ENCODE data around the gene MAB21L3.

MAB21L3 gene

GRCh38 chr1:116165572-116165971 lies 54.4 kb downstream of the MAB21L3 start:
- DNase-seq (ENCODE audit: low read depth in 2 of 2) = no peak

GRCh38 chr1:116166011-116166571 lies 54.9 kb downstream of the MAB21L3 start:
- DNase-seq (ENCODE audit: low read depth in 2 of 2) = no peak

GRCh38 chr1:116166655-116167054 lies 55.5 kb downstream of the MAB21L3 start:
- DNase-seq (ENCODE audit: low read depth in 2 of 2) = no peak

GRCh38 chr1:116167625-116168276 lies 56.6 kb downstream of the MAB21L3 start:
- no peak for DNase-seq (ENCODE audit: low read depth in 2 of 2)

GRCh38 chr1:116168277-116169032 lies 57.3 kb downstream of the MAB21L3 start:
- DNase-seq (ENCODE audit: low read depth in 2 of 2) = peak; percentile 48 to 73

GRCh38 chr1:116169898-116170297 lies 58.7 kb downstream of the MAB21L3 start:
- no peak for DNase-seq (ENCODE audit: low read depth in 2 of 2)

- no peak for DNase-seq (ENCODE audit: low read depth in 2 of 2)
Observed at GRCh38 chr1:116170721-116171589, 59.8 kb downstream of the MAB21L3 start.

GRCh38 chr1:116172666-116173065 lies 61.5 kb downstream of the MAB21L3 start:
- DNase-seq (ENCODE audit: low read depth in 2 of 2) = no peak

- no peak for DNase-seq (ENCODE audit: low read depth in 2 of 2)
Observed at GRCh38 chr1:116175611-116176010, 64.4 kb downstream of the MAB21L3 start.

- DNase-seq (ENCODE audit: low read depth in 2 of 2) = no peak
Observed at GRCh38 chr1:116176306-116176789, 65.1 kb downstream of the MAB21L3 start.

- DNase-seq (ENCODE audit: low read depth in 2 of 2) = no peak
Observed at GRCh38 chr1:116177861-116178260, 66.7 kb downstream of the MAB21L3 start.

GRCh38 chr1:116178837-116179236 lies 67.6 kb downstream of the MAB21L3 start:
- DNase-seq (ENCODE audit: low read depth in 2 of 2) = no peak

GRCh38 chr1:116179419-116179818 lies 68.2 kb downstream of the MAB21L3 start:
- no peak for DNase-seq (ENCODE audit: low read depth in 2 of 2)

- DNase-seq (ENCODE audit: low read depth in 2 of 2) = no peak
Observed at GRCh38 chr1:116179964-116180363, 68.8 kb downstream of the MAB21L3 start.

GRCh38 chr1:116182019-116182714 lies 71.0 kb downstream of the MAB21L3 start:
- DNase-seq (ENCODE audit: low read depth in 2 of 2) = no peak

Data from stimulated activated CD8-positive, alpha-beta memory T cell treated with anti-CD3 and anti-CD28 coated beads, Interleukin-7, amount 100 ng/mL, for 4 hours (primary cell).